Measurements from ENCODE around the gene EP300.
"Not testable (repeated sequence)": the region's sequence is repeated elsewhere in the genome, so short reads cannot be mapped to it uniquely, and the experiment has no call there.

EP300 gene

GRCh38 chr22:41078931-41079330 lies 13.5 kb upstream of the EP300 start:
- DNase-seq (ENCODE audit: low read depth in 1 of 2, low spot score in 1 of 2): no peak

GRCh38 chr22:41085842-41086241 lies 6.5 kb upstream of the EP300 start:
- no peak for DNase-seq (ENCODE audit: low read depth in 1 of 2, low spot score in 1 of 2)

- DNase-seq (ENCODE audit: low read depth in 1 of 2, low spot score in 1 of 2): peak; percentile 99
Observed at GRCh38 chr22:41091132-41092022, 1.0 kb upstream of the EP300 start.

GRCh38 chr22:41092847-41093411 lies 537 bp downstream of the EP300 start:
- DNase-seq (ENCODE audit: low read depth in 1 of 2, low spot score in 1 of 2): peak in 1 of 2 donors; percentile 4

- DNase-seq (ENCODE audit: low read depth in 1 of 2, low spot score in 1 of 2): no peak
Observed at GRCh38 chr22:41094041-41094593, 1.7 kb downstream of the EP300 start.

GRCh38 chr22:41096391-41096790 lies 4.0 kb downstream of the EP300 start:
- no peak for DNase-seq (ENCODE audit: low read depth in 1 of 2, low spot score in 1 of 2)

- DNase-seq (ENCODE audit: low read depth in 1 of 2, low spot score in 1 of 2): no peak
Observed at GRCh38 chr22:41096841-41097240, 4.4 kb downstream of the EP300 start.

GRCh38 chr22:41099036-41099435 lies 6.6 kb downstream of the EP300 start:
- DNase-seq (ENCODE audit: low read depth in 1 of 2, low spot score in 1 of 2): no peak

- no peak for DNase-seq (ENCODE audit: low read depth in 1 of 2, low spot score in 1 of 2)
Observed at GRCh38 chr22:41106122-41106968, 14.0 kb downstream of the EP300 start.

GRCh38 chr22:41106969-41107325 lies 14.6 kb downstream of the EP300 start:
- not testable (repeated sequence) for DNase-seq (ENCODE audit: low read depth in 1 of 2, low spot score in 1 of 2)

- no peak for DNase-seq (ENCODE audit: low read depth in 1 of 2, low spot score in 1 of 2)
Observed at GRCh38 chr22:41110968-41111367, 18.6 kb downstream of the EP300 start.

- DNase-seq (ENCODE audit: low read depth in 1 of 2, low spot score in 1 of 2): no peak
Observed at GRCh38 chr22:41116342-41116741, 23.9 kb downstream of the EP300 start.

GRCh38 chr22:41117127-41117965 lies 25.0 kb downstream of the EP300 start:
- DNase-seq (ENCODE audit: low read depth in 1 of 2, low spot score in 1 of 2): no peak

- no peak for DNase-seq (ENCODE audit: low read depth in 1 of 2, low spot score in 1 of 2)
Observed at GRCh38 chr22:41123151-41123550, 30.8 kb downstream of the EP300 start.

- no peak for DNase-seq (ENCODE audit: low read depth in 1 of 2, low spot score in 1 of 2)
Observed at GRCh38 chr22:41124086-41124485, 31.7 kb downstream of the EP300 start.

GRCh38 chr22:41127451-41127850 lies 35.1 kb downstream of the EP300 start:
- no peak for DNase-seq (ENCODE audit: low read depth in 1 of 2, low spot score in 1 of 2)

GRCh38 chr22:41128606-41129005 lies 36.2 kb downstream of the EP300 start:
- DNase-seq (ENCODE audit: low read depth in 1 of 2, low spot score in 1 of 2): no peak

- no peak for DNase-seq (ENCODE audit: low read depth in 1 of 2, low spot score in 1 of 2)
Observed at GRCh38 chr22:41132550-41132949, 40.2 kb downstream of the EP300 start.

- no peak for DNase-seq (ENCODE audit: low read depth in 1 of 2, low spot score in 1 of 2)
Observed at GRCh38 chr22:41140365-41140957, 48.1 kb downstream of the EP300 start.

GRCh38 chr22:41145921-41146320 lies 53.5 kb downstream of the EP300 start:
- DNase-seq (ENCODE audit: low read depth in 1 of 2, low spot score in 1 of 2): not testable (repeated sequence)

Data from activated CD4-positive, alpha-beta T cell treated with anti-CD3 and anti-CD28 coated beads, Interleukin-2, amount 50 U/mL, for 24 hours (primary cell).